ENCODE data around the gene PHF21A.

Gene PHF21A

GRCh38 chr11:46121301-46121723 is at the start of gene PHF21A:
TSS of gene PHF21A (minus strand) at chr11:46121454. CDS start at chr11:46084219, 37,235 bp downstream.
- DNase-seq: peak; percentile 60 to 91

DNA sequence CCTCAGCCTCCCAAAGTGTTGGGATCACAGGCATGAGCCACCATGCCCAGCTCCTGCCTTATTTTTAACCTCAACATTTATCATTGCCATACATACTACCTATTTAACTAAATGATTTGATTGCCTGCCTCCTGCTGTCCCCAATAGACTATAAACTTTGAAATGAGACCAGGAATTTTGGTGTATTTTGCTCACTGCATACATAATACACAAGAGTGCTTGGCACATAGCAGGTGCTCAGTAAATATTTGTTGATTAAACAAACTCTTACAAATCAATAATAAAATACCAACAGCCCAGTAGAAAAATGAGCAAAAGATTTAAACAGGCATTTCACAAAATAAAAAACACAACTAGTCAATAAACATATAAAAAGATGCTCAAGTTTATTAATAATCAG is 49.5 kb upstream of the PHF21A start:
- no peak for DNase-seq

GRCh38 chr11:46162700-46163099 is 41.4 kb upstream of the PHF21A start:
- no peak for DNase-seq

DNA sequence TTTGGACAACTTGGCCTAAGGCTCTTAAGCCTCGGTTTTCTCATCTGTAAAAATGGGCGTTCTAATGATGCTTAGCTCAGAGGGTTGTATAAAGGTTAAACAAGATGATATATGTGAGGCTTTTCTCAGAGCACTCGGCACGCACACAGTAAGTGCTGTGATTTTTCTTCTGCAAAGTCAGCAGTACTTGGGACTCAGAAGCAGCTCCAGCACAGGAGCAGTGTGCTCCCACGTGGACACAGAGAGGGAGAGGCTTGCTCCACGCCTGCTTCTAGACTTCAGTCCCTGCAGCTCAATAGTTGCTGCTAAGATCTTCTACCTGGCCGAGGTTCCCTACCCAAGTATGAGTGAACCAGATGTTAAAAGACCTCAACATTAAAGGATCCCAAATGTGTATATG is 39.9 kb upstream of the PHF21A start:
- no peak for DNase-seq

GRCh38 chr11:46160100-46160499 is 38.8 kb upstream of the PHF21A start:
- DNase-seq: no peak

DNA sequence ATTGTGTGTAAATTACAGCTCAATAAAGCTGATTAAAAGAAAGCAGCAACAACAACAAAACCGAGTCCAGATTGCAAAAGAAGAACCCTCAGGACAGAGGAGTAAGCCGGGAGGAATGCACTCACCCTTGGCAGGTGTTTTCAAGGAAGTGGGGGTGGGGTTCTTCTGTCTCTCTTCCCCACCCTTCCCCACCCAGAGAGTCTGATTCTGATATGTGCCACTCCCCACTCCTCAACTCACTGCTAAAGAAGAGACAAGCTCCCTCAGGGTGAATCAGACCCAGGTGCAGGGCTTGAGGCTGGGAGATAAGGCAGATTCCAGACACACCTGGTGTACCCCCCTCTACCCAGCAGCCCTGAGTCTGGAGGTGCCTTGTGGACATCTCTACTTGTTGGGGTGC is 38.4 kb upstream of the PHF21A start:
- no peak for DNase-seq

- no peak for DNase-seq
These were observed 28.6 kb upstream of the PHF21A start for GRCh38 chr11:46149826-46150225.

GRCh38 chr11:46149342-46149741 is 28.1 kb upstream of the PHF21A start:
- no peak for DNase-seq

GRCh38 chr11:46144741-46145140 is 23.5 kb upstream of the PHF21A start:
- no peak for DNase-seq

DNA sequence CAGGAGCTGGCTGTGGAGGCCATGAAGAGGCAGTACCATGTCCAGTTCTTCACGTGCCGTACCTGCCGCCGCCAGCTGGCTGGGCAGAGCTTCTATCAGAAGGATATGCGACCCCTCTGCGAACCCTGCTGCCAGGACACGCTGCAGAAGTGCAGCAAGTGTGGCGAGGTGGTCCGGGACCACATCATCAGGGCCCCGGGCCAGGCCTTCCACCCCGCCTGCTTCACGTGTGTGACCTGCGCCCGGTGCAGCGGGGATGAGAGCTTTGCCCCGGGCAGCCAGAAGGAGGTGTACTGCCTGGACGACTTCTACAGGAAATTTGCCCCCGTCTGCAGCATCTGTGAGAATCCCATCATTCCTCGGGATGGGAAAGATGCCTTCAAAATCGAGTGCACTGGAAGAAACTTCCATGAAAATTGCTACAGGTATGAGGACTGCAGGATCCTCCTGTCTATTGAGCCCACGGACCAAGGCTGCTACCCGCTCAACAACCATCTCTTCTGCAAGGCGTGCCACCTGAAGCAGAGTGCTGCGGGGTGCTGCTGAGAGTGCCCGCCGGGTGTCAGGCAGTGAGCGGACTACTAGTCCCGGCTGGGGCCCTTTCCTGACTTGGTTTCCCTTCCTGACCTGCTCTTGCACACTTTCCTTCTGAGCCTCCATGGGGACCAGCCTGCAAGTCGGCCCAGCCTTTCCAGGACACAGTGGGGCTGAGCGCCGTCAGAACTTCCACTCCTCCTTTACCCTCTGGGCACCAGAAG is 22.0 kb upstream of the PHF21A start:
- DNase-seq: no peak

- DNase-seq: no peak
These were observed 21.3 kb upstream of the PHF21A start for GRCh38 chr11:46142561-46142960.

DNA sequence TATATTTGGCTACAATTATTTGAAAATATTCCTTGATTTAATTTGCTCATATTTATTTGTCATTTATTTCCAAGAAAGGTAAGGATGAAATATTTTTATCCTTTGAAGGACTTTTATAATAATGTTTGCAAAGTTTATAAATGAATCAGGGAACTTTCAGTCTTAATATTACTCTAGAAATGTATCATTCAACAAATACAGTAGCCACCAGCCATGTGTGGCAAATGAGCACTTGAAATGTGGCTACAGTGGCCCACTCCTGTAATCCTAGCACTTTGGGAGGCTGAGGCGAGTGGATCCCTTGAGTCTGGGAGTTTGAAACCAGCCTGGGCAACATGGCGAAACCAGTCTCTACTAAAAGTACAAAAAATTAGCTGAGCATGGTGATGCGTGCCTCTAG is 20.3 kb upstream of the PHF21A start:
- no peak for DNase-seq

DNA sequence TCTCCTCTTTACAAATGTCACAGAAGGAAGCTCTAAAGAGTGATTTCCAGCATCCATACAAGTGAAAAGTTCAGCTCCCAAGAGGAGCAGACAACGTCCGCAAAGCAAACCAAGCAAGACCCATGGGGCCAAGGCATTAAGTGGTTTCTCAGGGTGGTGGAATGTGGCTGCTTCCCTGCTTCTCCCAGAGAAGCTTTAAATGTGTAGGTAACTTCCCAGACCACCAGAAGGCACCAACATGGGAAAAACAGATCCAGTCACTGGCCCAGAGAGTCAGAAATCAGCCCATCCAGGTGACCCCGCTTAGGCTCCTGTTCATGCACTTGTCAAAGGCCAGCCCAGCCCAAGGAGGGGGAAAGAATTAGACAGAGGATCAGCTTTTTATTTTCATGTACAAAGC is 13.3 kb upstream of the PHF21A start:
- no peak for DNase-seq

DNA sequence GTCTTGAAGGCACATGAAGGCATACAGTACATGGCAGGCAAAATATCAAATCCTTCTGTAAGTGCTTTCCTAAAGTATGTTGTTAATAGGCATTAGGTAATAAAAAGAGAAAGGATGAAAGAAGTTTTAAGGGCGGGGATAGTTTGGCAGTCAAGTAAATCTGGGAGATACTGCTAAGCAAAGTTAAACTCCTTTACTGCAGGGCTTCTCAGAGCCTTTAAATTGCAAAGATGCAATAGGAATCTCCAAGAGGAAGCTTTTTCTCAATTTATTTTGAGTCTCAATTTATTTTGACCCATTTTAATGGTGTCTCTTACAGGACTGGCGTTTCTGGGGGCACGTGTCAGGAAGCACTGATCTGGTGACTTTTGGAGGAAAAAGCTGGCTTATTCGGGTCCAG is 12.8 kb upstream of the PHF21A start:
- DNase-seq: no peak

DNA sequence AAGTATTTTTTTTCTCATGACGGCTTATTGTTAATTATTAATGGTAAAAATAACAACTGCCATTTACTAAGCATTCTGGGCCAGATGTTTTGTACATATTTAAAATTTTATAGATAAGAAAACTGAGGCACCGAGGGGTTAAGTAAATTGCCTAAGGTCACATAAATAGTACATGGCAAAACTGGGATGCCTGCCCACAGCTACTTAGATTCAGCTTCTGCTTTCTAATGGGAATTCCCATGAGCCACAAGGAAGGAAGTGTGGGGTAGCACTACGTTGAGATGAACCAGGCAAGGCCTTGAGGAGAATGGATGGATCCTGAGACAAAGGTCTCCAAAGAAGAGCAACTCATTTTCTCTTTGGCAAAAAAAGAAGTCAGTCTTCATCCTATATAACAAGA is 11.9 kb upstream of the PHF21A start:
- DNase-seq: no peak

GRCh38 chr11:46130286-46130940 is 9.2 kb upstream of the PHF21A start:
- no peak for DNase-seq

DNA sequence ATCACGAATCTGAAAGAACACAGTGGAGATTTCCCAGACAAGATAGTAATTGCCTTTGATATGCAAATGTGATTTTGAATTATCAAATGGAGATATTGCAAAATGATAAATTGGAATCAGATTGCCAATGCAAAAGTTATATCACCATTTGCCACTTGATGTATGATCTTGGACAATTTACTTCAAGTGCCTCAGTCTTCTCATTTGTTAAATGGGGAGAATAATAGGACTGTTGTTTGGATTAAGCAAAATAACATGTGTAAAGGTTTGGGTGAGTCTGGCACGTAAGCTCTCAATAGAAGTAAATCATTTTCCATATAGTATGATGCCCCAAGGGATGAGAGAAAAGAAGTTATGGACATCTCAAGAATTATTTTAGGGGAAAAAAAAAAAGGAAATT is 7.9 kb upstream of the PHF21A start:
- DNase-seq: no peak

DNA sequence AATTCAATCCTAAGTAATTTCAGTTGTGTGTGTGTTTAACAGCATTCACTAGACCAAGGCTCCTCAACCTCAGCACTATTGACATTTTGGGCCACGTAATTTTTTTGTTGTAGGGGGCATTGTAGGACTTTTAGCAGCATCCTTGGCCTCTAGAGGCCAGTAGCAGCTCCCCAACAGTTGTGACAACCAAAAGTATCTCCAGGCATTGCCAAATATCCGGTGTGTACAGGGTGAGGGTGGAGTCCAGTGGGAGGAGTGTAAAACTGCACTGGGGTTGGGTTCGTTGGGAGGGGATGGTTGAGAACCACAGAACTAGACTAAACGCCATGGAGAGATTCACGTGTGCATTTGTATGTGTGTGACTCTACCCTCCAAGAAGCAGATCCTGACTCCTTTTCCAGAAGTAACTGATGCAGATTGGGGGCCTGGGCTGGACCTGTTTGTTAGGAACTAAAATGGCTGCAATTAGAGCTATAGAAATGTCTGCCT is 5.9 kb upstream of the PHF21A start:
- peak; percentile 65 to 89 for DNase-seq

- no peak for DNase-seq
These were observed 4.0 kb upstream of the PHF21A start for GRCh38 chr11:46125284-46125683.

DNA sequence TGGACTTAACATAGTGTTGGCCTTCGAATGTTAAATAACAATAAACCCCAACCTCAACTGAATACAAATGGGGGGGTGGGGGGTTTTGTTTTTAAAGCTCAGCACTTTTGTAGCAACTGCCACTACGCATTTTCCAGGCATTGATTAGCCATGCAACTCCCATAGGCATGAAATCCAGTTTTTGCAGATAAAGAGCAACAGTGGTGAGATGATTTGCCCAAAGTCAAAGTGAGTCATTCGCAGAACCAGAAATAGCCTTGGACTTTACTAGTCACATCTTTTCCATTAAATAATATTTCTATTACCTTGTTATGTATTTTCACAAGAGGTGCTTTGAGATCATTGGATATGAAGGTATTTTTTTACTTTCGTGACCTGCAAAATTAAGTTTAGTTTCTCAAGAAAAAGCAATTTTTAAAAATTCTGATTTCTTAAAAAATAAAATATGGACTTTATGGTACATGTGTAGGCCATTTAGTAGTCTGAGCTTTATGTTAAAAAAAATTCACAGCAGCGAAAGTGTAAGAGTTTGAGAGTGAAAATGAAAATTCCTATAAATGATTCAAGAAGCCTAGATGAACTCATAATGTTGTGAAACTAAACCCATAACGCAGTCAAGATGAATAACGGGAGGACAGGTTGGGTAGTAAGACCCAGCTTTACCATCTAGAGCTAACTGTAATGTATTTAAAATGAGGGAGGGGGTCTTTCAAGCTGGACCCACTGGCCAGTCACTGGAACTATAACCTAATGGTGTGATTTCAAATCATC is 1.9 kb upstream of the PHF21A start:
- DNase-seq: no peak

GRCh38 chr11:46121724-46122477 is 647 bp upstream of the PHF21A start:
- DNase-seq: peak; percentile 55 to 87

DNA sequence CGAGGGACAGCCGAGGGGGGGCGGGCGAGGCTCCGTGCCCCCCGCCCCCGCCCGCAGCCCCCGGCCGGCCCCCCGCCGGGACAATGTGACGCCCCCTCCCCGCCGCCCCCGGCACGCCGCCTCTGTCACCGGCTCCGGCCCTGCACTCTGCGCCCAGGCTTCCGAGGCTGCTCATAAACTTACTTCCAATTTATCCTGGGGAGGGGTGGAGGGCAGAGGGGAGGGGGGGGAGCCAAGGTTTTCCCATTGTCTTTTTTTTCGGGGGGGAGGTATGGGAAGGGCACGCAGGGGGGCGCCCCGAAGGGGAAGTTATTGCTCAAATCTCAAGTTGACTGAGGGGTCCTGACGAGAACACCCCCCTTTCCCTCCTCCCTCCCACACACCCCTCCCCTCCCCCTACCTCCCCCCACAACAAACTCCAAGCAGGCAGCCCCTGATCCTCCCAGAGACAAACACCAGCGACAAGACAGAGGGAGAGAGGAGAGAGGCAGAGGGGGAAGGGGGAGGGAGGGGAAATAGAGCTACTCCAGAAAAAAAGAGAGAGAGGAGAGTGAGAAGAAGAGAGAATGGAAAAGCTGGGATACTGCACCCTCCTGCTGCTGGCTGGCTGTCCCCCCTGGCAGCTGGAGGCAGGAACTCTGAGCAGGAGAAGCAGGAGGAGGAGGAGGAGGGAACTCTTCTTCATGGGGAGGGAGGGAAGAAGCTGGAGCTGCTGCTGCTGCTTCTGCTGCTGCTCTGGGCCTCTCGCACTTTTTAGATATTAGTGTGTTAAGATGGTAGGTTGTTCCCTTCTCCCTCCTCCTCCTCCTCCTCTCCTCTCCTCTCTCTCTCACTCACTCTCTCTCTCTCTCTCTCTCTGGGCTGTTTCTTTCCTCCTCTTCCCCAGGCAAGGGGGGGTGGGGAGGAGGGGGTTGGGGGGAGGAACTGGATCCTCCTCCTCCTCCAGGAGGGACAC is 631 bp downstream of the PHF21A start:
- peak; percentile 33 to 91 for DNase-seq
